ENCODE results near the gene USP48. TPM values are rescaled to one million over a fixed set of nuclear protein-coding genes. Genes with fewer than 3 reads are reported as not detected.
A peak's percentile ranks its signal among the peaks of the same experiment; 100 is the strongest.

The USP48 gene
- total and polyA plus RNA-seq, 2 of the 8 experiments (the other 6 are each of a cell fraction or from before 2014, with no cell fraction given): 12.8 to 83.5 TPM

DNA sequence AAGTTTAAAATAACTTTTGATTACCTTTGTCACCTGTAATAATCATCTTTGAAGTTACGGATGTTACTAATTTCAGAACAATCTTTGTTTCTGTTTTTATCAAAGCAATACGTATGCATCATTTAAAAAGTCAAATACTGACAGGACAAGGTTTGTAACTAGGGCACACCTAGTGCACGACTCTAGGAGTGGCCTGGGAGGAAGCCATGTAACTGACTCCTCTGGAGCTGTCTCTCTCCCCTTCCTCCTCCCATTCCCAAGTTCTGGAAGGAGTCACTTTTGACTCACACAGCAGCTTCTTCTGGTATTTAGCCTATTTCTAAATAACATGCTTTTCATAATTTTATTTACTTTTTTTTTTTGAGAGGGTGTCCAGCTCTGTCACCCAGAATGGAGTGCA is 102.0 kb downstream of the USP48 start:
- FAIRE-seq (no peak), DNase-seq (ENCODE audit: low read depth in 1 of 2, low spot score in 2 of 2) (peak in 1 of 2 experiments; percentile 17)
- Histone ChIP-seq H3K9me3 (ENCODE audit: insufficient read depth in 2 of 2, low read depth in 1 of 2, low read length in 1 of 2) (no peaks in the 10 kb centered on the region), H3K56ac (replicated peaks; ENCODE audit: insufficient read length, low read depth, low read length) (no peak overlapping the region), H3K79me2 (ENCODE audit: control insufficient read depth in 1 of 2, insufficient read depth in 2 of 2, low read length in 2 of 2) (no peaks in the 10 kb centered on the region), H4K91ac (replicated peaks; ENCODE audit: insufficient read length, low read length) (no peak overlapping the region), H4K5ac (ENCODE audit: insufficient read length, low read depth, low read length) (no peak overlapping the region), H3K4ac (replicated peaks; ENCODE audit: insufficient read length, low read depth, low read length) (no peak overlapping the region), H4K20me1 (replicated peaks in 1 of 2; ENCODE audit: control insufficient read depth in 1 of 2, insufficient read depth in 2 of 2, low read length in 2 of 2) (no peaks in the 10 kb centered on the region), H3K4me1 (replicated peaks in 1 of 4; ENCODE audit: control insufficient read depth in 3 of 4, insufficient read depth in 4 of 4, low read length in 3 of 4) (no peaks in the 10 kb centered on the region), H2BK12ac (ENCODE audit: low read depth, low read length) (no peak overlapping the region), H2BK5ac (ENCODE audit: low read depth, low read length) (no peak overlapping the region), H3K27me3 (replicated peaks in 1 of 4; ENCODE audit: control insufficient read depth in 3 of 4, extremely low read depth in 1 of 4, insufficient read depth in 3 of 4, low read length in 3 of 4) (no peaks in the 10 kb centered on the region), H3K14ac (ENCODE audit: insufficient read length) (no peak overlapping the region), H3K36me3 (ENCODE audit: control insufficient read depth in 2 of 4, insufficient read depth in 4 of 4, low read length in 3 of 4) (peaks cover 0 to 34% (median 8%) of the 10 kb centered on the region in 4 experiments; a peak in 4 of 8 replicates), H3K27ac (ENCODE audit: low read depth, low read length) (no peak overlapping the region), H2AFZ (ENCODE audit: low read length) (no peak overlapping the region), H2AK5ac (ENCODE audit: low read depth, low read length) (no peak overlapping the region), H4K8ac (ENCODE audit: extremely low read depth, insufficient read depth, low read length) (no peak overlapping the region), H3K4me2 (ENCODE audit: insufficient read depth in 1 of 2, low read depth in 2 of 2, low read length in 2 of 2) (no peak overlapping the region), H3K18ac (ENCODE audit: extremely low read depth, low read length) (no peak overlapping the region), H3K79me1 (ENCODE audit: low read depth, low read length) (no peaks in the 10 kb centered on the region), H3K23me2 (ENCODE audit: low read depth, low read length) (no peaks in the 10 kb centered on the region), H3K4me3 (ENCODE audit: extremely low read depth in 1 of 4, insufficient read depth in 2 of 4, low read depth in 3 of 4, low read length in 4 of 4) (no peak overlapping the region), H2BK15ac (ENCODE audit: low read length) (no peak overlapping the region), H2BK20ac (ENCODE audit: low read length) (no peak overlapping the region), H3K23ac (ENCODE audit: insufficient read length) (no peak overlapping the region), H2BK120ac (replicated peaks; ENCODE audit: low read depth, low read length) (no peak overlapping the region), H3K9ac (replicated peaks in 1 of 4; ENCODE audit: extremely low read depth in 1 of 4, low read depth in 3 of 4, low read length in 3 of 4) (no peak overlapping the region)
- ChIA-PET CTCF (ENCODE audit: partially characterized antibody) (interaction anchor here (0.6 kb wide), 1 partner anchor 281 kb away, joined by 3 read pairs; no protein-coding TSS in a partner anchor), POLR2A (ENCODE audit: partially characterized antibody) (no interaction called here)
- WGBS, 2 experiments (ENCODE audit: extremely low coverage in 1 of 2, insufficient coverage in 1 of 2, insufficient read length in 1 of 2, insufficient replicate concordance in 2 of 2, low coverage in 1 of 2, low lambda C conversion rate in 2 of 2, missing lambda C conversion rate in 1 of 2): 98% methylated on average over 3 of the region's 3 CpGs; no CpG with 5 or more reads in 1 of the 2 experiments
- TF ChIP-seq RNF2 (IDR thresholded peaks at IDR 0.05; ENCODE audit: borderline replicate concordance, low read depth, low read length, missing control alignments, poor library complexity, severe bottlenecking) (no peak), GTF2F1 (IDR thresholded peaks at IDR 0.05; ENCODE audit: borderline replicate concordance, low read depth, low read length) (no peak), CTBP2 (IDR thresholded peaks at IDR 0.05; ENCODE audit: borderline replicate concordance, insufficient read depth, insufficient read length, low read length) (no peak), SP1 (IDR thresholded peaks at IDR 0.05; ENCODE audit: low read depth, low read length) (no peak), KDM5A (IDR thresholded peaks at IDR 0.05; ENCODE audit: low read length) (no peak), POU5F1 (IDR thresholded peaks at IDR 0.05; ENCODE audit: low read depth, low read length) (no peak), EGR1 (IDR thresholded peaks at IDR 0.05; ENCODE audit: borderline replicate concordance, low read depth, low read length) (no peak), SP4 (IDR thresholded peaks at IDR 0.05; ENCODE audit: low read length) (no peak), GABPA (IDR thresholded peaks at IDR 0.05; ENCODE audit: borderline replicate concordance, insufficient read depth, low read length) (no peak), CEBPB (IDR thresholded peaks at IDR 0.05; ENCODE audit: low read depth, low read length) (no peak), TAF1 (IDR thresholded peaks at IDR 0.05; ENCODE audit: low read depth, low read length) (no peak), SIX5 (IDR thresholded peaks at IDR 0.05; ENCODE audit: low read depth, low read length) (no peak), SAP30 (IDR thresholded peaks at IDR 0.05; ENCODE audit: insufficient read depth, insufficient replicate concordance, low read length) (no peak)
- TF ChIP-seq, protein P1, sequence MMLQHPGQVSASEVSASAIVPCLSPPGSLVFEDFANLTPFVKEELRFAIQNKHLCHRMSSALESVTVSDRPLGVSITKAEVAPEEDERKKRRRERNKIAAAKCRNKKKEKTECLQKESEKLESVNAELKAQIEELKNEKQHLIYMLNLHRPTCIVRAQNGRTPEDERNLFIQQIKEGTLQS (IDR thresholded peaks at IDR 0.05; ENCODE audit: insufficient read depth, low read depth, low read length): no peak
